A549 (cell line): Measurements from ENCODE around the gene PTPDC1. TPM values are rescaled to one million over a fixed set of nuclear protein-coding genes. Genes with fewer than 3 reads are reported as not detected.

ENCODE experiments used
- ATAC-seq, 2 experiments: fragments of 200-7000 bp in 1 of 2; fragments of >200 bp in 1 of 2; cut with Nextera tagmentation in 1 of 2; cut with Tn5 transposase in 1 of 2; 3 replicates each; pipeline versions ENCODE4 v1.8.0 to v1.9.1; 2018 to 2020; ENCODE audit warnings: mild to moderate bottlenecking in 1 of 2, moderate library complexity in 1 of 2
- CTCF ChIA-PET: fragments of 300-600 bp; sonication (Branson Sonifier 250); formaldehyde crosslinking; extraction: SDS; loops from one replicate; lab custom pipeline; 2021; ENCODE audit warnings: antibody characterized with exemption, inconsistent platforms; lab: Yijun Ruan, JAX
- POLR2A ChIA-PET: fragments of 350-600 bp; formaldehyde crosslinking; extraction: SDS; loops from one replicate; lab custom pipeline; 2021; ENCODE audit warnings: antibody characterized with exemption, inconsistent platforms; lab: Yijun Ruan, JAX
- DNase-seq, 2 experiments: peaks; one replicate each; pipeline versions ENCODE4 v3.0.0 to v3.0.0-alpha.2; 2011 to 2016; ENCODE audit warnings: low read depth in 1 of 2, low spot score in 1 of 2
- FAIRE-seq: peaks from 2 replicates; lab custom pipeline; 2011; peaks lifted over from hg19 to GRCh38; lab: Jason Lieb, UNC
- H3K27ac ChIP-seq, 2 experiments: fragments of >200 bp; sonication (Bioruptor Twin); formaldehyde crosslinking; 3 replicates each; pipeline ENCODE4 v1.5.1; 2016 to 2017
- H3K4me1 ChIP-seq: fragments of >200 bp; sonication (Bioruptor Twin); formaldehyde crosslinking; 3 replicates; pipeline ENCODE4 v1.6.1; 2016
- H3K4me2 ChIP-seq: fragments of >200 bp; sonication (Bioruptor Twin); formaldehyde crosslinking; 3 replicates; pipeline ENCODE4 v1.6.1; 2016
- H3K4me3 ChIP-seq: fragments of >200 bp; sonication (Bioruptor Twin); formaldehyde crosslinking; 3 replicates; pipeline ENCODE4 v1.5.1; 2016
- H3K9me3 ChIP-seq: fragments of >200 bp; sonication (Bioruptor Twin); formaldehyde crosslinking; 3 replicates; pipeline ENCODE4 v1.6.1; 2016
- CBX8 ChIP-seq: fragments of 200-600 bp; sonication (generic); IDR thresholded peaks from 2 replicates; pipeline ENCODE4 v1.6.1; 2016
- FOXS1 ChIP-seq: fragments of 250-450 bp; sonication (Bioruptor Pico); IDR thresholded peaks from 2 replicates; pipeline ENCODE4 v1.5.0; 2020; ENCODE audit warnings: mild to moderate bottlenecking, moderate library complexity
- GATA3 ChIP-seq: IDR thresholded peaks from 2 replicates; pipeline ENCODE4 v1.6.1; 2012; ENCODE audit warnings: borderline replicate concordance
- HDAC2 ChIP-seq: fragments of 200-600 bp; sonication (generic); IDR thresholded peaks from 2 replicates; pipeline ENCODE4 v1.6.1; 2016
- HOXA7 ChIP-seq: fragments of 250-450 bp; sonication (Bioruptor Pico); IDR thresholded peaks from 2 replicates; pipeline ENCODE4 v1.5.0; 2020; ENCODE audit warnings: mild to moderate bottlenecking, moderate library complexity
- JUN ChIP-seq, 2 experiments: fragments of >200 bp; sonication (Bioruptor Twin); formaldehyde crosslinking; IDR thresholded peaks; 2 replicates in 1 of 2; 3 replicates in 1 of 2; pipeline ENCODE4 v1.6.1; 2016 to 2017
- JUNB ChIP-seq: fragments of >200 bp; sonication (Bioruptor Twin); formaldehyde crosslinking; IDR thresholded peaks from 2 replicates; pipeline ENCODE4 v1.6.1; 2016
- MAZ ChIP-seq: fragments of 150-350 bp; IDR thresholded peaks from 2 replicates; pipeline ENCODE4 v1.6.1; 2014; ENCODE audit warnings: antibody characterized with exemption, low read depth, low read length, borderline replicate concordance
- MYC ChIP-seq: IDR thresholded peaks from 2 replicates; pipeline ENCODE4 v1.6.1; 2012; ENCODE audit warnings: mild to moderate bottlenecking, inconsistent platforms, low read length, improper control_type of control experiment, borderline replicate concordance
- NFE2L2 ChIP-seq: fragments of 150-350 bp; conservative IDR thresholded peaks from 2 replicates; pipeline ENCODE4 v1.6.1; 2014; ENCODE audit warnings: low read length
- RCOR1 ChIP-seq: fragments of 150-350 bp; IDR thresholded peaks from 2 replicates; pipeline ENCODE4 v1.6.1; 2014; ENCODE audit warnings: antibody characterized with exemption, low read length, low read depth
- ZFP36 ChIP-seq: fragments of 450-650 bp; IDR thresholded peaks from 2 replicates; pipeline ENCODE4 v1.6.1; 2014; ENCODE audit warnings: borderline replicate concordance; ENCODE audit not compliant: partially characterized antibody
- WGBS: methylation state at CpG from one replicate; pipeline ENCODE4 v1.1.6; 2017; ENCODE audit errors: missing lambda C conversion rate; 5-methylcytosine and 5-hydroxymethylcytosine counted together
- polyA plus RNA-seq, 4 experiments: library from polyadenylated mRNA; depleted of rRNA in 3 of 4; stranded (reverse); fragments of >200 nt; fragmentation: RNase III in 1 of 4; extraction: RNeasy Plus Mini Kit Qiagen cat#74134 plus additional on column Dnase treatment in 1 of 4; gene quantifications; 2 replicates in 3 of 4; 3 replicates in 1 of 4; pipeline ENCODE4 v1.2.3, GENCODE V29; 2011 to 2017
- TF ChIP-seq, protein P1 (sequence below): fragments of >200 bp; sonication (Bioruptor Twin); formaldehyde crosslinking; IDR thresholded peaks from 2 replicates; pipeline ENCODE4 v1.6.1; 2016
- TF ChIP-seq, protein P2 (sequence below): fragments of 450-650 bp; IDR thresholded peaks from 2 replicates; pipeline ENCODE4 v1.6.1; 2014; ENCODE audit warnings: antibody characterized with exemption
- TF ChIP-seq, protein P3 (sequence below): fragments of >200 bp; sonication (Bioruptor Twin); formaldehyde crosslinking; IDR thresholded peaks from 3 replicates; pipeline ENCODE4 v1.6.1; 2016
- TF ChIP-seq, protein P4 (sequence below): fragments of 250-450 bp; sonication (Bioruptor Pico); IDR thresholded peaks from 2 replicates; pipeline ENCODE4 v1.5.0; 2020; ENCODE audit warnings: low read depth, mild to moderate bottlenecking, moderate library complexity

PTPDC1 gene
- polyA plus RNA-seq, 2 of the 4 experiments (the other 2 are of a cell fraction), result 3.8 to 16.9 TPM

DNA sequence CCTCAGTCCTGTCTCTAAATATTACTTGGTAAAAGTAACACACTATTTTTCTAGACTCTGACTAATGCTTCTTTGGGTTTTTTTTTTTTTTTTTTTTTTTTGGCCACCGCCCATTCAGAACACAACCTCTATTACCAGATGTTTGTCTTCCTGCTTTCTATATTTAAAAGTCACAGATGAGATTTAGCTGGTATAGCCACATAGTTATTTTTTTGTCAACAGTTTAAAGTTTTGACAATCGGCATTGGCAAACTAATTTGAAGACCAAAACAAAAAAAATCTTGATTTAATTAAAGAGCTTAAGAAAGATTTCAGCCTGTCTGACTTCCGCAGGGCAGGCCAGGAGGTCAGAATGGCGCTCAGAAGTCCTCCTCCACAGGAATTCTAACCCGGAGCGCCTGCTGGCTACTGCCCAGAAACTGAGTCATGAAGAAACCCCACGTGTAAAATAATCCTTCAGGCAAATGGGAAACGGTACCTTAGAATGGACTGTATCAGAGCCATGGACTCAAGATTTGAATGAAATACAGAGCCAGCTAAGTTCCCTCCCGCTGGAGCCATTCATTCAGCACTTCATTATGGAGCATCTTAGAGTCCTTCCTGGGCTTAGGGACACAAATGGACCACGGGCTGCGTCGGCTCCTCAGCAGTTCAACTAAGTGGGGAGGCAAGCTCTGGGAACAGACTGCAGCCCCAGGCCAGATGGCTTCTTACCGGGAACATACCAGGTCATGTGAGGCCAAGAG is 55.6 kb downstream of the PTPDC1 start (continued):
- TF ChIP-seq, protein P1, sequence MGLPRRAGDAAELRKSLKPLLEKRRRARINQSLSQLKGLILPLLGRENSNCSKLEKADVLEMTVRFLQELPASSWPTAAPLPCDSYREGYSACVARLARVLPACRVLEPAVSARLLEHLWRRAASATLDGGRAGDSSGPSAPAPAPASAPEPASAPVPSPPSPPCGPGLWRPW, result no peak
- TF ChIP-seq MYC (no peak), ZFP36 (no peak), JUN (IDR thresholded peaks at IDR 0.05) (peak; percentile 6 to 22; a peak in 1 of 5 replicates), HOXA7 (CRISPR knock-in tag) (no peak)
- TF ChIP-seq, protein P2, sequence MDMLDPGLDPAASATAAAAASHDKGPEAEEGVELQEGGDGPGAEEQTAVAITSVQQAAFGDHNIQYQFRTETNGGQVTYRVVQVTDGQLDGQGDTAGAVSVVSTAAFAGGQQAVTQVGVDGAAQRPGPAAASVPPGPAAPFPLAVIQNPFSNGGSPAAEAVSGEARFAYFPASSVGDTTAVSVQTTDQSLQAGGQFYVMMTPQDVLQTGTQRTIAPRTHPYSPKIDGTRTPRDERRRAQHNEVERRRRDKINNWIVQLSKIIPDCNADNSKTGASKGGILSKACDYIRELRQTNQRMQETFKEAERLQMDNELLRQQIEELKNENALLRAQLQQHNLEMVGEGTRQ, result 0 out of 2 replicates have a peak, but pooled peaks have one; percentile 16
- TF ChIP-seq, protein P3, sequence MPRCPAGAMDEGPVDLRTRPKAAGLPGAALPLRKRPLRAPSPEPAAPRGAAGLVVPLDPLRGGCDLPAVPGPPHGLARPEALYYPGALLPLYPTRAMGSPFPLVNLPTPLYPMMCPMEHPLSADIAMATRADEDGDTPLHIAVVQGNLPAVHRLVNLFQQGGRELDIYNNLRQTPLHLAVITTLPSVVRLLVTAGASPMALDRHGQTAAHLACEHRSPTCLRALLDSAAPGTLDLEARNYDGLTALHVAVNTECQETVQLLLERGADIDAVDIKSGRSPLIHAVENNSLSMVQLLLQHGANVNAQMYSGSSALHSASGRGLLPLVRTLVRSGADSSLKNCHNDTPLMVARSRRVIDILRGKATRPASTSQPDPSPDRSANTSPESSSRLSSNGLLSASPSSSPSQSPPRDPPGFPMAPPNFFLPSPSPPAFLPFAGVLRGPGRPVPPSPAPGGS, result no peak

DNA sequence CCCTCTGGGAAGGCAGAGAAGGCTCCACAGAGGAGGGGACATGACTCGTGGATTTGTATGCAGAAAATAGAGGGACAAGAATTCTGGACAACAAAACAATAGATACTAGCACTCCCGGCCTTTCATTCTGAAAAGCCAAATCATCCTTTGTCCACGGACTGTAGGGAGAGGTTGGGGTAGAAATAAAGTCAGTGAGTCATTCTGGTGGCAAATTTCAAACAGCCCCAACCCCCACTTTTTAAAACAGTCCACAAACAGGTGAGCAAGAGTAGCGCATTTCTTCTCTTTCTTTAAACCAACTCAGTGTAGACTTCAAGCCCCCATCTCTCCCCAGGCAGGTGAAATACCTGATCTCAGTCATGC is 56.1 kb downstream of the PTPDC1 start:
- WGBS, result 44% methylated on average over 4 of the region's 4 CpGs
- H3K4me1 ChIP-seq, result peaks cover 26% of the 10 kb centered on the region
- no peaks in the 10 kb centered on the region for H3K9me3 ChIP-seq
- DNase-seq, result no peak
- FAIRE-seq, result no peak
- peak overlapping the region; percentile 61 for H3K4me2 ChIP-seq
- CTCF ChIA-PET, result interaction anchor here (1.1 to 1.7 kb wide), 3 partner anchors 19 to 72 kb away, joined by 3 to 7 read pairs (median 4); no protein-coding TSS in a partner anchor
- no peak for TF ChIP-seq JUN (IDR thresholded peaks at IDR 0.05)
- no peak for TF ChIP-seq RCOR1
- no peak for TF ChIP-seq NFE2L2
- no peak for TF ChIP-seq JUNB
- TF ChIP-seq CBX8, result no peak
- no peak for TF ChIP-seq HOXA7 (CRISPR knock-in tag)
- TF ChIP-seq, all 56 proteins: peak for 0
- no peak for ATAC-seq
- peak overlapping the region; percentile 77 to 88 for H3K27ac ChIP-seq
- POLR2A ChIA-PET, result interaction anchor here (2.0 kb wide), 1 partner anchor 25 kb away, joined by 25 read pairs; no protein-coding TSS in a partner anchor
- no peak overlapping the region for H3K4me3 ChIP-seq

DNA sequence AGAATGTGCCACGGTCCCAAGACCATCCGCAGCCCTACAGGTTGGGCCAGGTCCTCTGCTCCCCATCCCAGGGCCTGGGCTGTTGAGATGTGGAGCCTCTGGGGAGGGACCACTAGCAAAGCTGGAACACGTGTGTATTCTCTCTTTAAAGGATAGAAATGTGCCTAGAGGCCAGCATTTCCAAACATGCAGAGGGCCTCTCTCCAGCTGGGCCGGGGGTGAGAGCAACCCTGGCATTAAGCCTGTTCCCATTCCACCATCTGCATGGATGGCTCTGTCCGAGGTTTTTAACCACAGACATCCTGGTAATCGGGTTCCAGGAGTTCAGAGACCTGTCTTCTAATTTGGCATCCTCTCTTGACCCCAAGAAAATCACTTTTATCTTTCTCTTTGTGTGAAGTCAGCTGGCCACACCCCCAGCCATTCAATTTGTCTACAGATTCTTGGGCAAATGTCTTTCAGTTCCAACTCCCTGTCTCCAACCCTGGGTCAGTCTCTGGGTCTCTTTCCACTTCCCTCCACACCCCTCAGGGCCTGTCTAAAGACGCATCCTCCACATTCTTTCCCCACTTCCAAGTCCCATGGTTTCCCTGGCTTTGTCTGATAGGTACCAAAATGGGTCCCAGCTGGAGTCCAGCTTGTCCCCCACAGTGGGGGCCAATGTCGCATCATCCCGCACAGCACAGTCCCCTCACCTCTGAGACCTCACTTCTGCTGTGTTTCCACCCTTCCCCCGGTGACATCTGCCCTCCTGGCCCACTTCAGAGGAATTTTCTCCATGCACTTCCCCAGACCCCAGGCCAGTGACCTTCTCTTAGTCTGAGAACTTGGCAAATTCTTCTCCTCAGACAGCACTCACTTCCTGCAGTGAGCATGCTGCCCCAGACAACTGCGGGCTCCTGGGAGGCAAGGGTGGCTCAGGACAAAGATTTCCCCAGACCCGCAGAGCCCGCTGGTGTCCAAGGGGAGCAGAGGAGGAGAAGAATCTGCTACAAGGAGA is 56.8 kb downstream of the PTPDC1 start:
- POLR2A ChIA-PET, result interaction anchor here (1.7 to 2.0 kb wide), 2 partner anchors 25 kb away, joined by 4 to 25 read pairs; no protein-coding TSS in a partner anchor
- TF ChIP-seq, protein P4, sequence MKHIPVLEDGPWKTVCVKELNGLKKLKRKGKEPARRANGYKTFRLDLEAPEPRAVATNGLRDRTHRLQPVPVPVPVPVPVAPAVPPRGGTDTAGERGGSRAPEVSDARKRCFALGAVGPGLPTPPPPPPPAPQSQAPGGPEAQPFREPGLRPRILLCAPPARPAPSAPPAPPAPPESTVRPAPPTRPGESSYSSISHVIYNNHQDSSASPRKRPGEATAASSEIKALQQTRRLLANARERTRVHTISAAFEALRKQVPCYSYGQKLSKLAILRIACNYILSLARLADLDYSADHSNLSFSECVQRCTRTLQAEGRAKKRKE (CRISPR knock-in tag), result no peak
- TF ChIP-seq HDAC2, result no peak
- no peak for TF ChIP-seq MAZ
- no peak for TF ChIP-seq FOXS1 (CRISPR knock-in tag)
- TF ChIP-seq, protein P1, result no peak
- no peak for TF ChIP-seq GATA3
- DNase-seq, result no peak
- FAIRE-seq, result no peak
- H3K9me3 ChIP-seq, result no peaks in the 10 kb centered on the region
- H3K4me2 ChIP-seq, result peak overlapping the region; percentile 61
- peak overlapping the region; percentile 77 to 88 for H3K27ac ChIP-seq
- peak in 1 of 2 experiments; percentile 10; a peak in 2 of 6 replicates for ATAC-seq
- H3K4me1 ChIP-seq, result peaks cover 26% of the 10 kb centered on the region
- H3K4me3 ChIP-seq, result no peak overlapping the region
- 93% methylated on average over 13 of the region's 13 CpGs for WGBS
- CTCF ChIA-PET, result interaction anchor here (1.1 to 1.7 kb wide), 3 partner anchors 18 to 72 kb away, joined by 3 to 7 read pairs (median 4); no protein-coding TSS in a partner anchor
